ENCODE results near the gene CYB5A. TPM values are rescaled to one million over a fixed set of nuclear protein-coding genes. Genes with fewer than 3 reads are reported as not detected.

Gene CYB5A
- total RNA-seq, 3 donors from 2014 or later (not counting 1 experiment from before 2014, with no cell fraction given) = 10.4 to 14.6 (median 13.0) TPM

GRCh38 chr18:74229891-74230290 lies 61.9 kb downstream of the CYB5A start:
- H3K27me3 ChIP-seq (ENCODE audit: control insufficient read depth, insufficient read depth, low read length) = no peaks in the 10 kb centered on the region
- no peaks in the 10 kb centered on the region for H3K4me1 ChIP-seq (ENCODE audit: control insufficient read depth, insufficient read depth, low read length)
- H3K27ac Mint-ChIP-seq = no peak overlapping the region
- intact Hi-C loops (cut with micrococcal nuclease) = no loop called here
- DNase-seq (no peak), ATAC-seq (no peak)
- H3K9me3 ChIP-seq (ENCODE audit: control insufficient read depth, insufficient read depth, low read length) = no peaks in the 10 kb centered on the region
- peaks cover 0 to 2% of the 10 kb centered on the region in 2 donors for H3K27me3 Mint-ChIP-seq (ENCODE audit: low read depth in 2 of 2)
- H3K36me3 Mint-ChIP-seq = no peaks in the 10 kb centered on the region
- no peak overlapping the region for H3K27ac ChIP-seq (ENCODE audit: low read length)
- no peak overlapping the region for H3K4me3 Mint-ChIP-seq
- no peaks in the 10 kb centered on the region for H3K36me3 ChIP-seq (ENCODE audit: control insufficient read depth, insufficient read depth, low read length)
- TF ChIP-seq CTCF (IDR thresholded peaks at IDR 0.05) = no peak
- 90% methylated on average over 10 of the region's 10 CpGs for WGBS (ENCODE audit: insufficient coverage)
- H3K4me3 ChIP-seq (ENCODE audit: low read length) = no peak overlapping the region
- H3K9me3 Mint-ChIP-seq = no peaks in the 10 kb centered on the region
- no peaks in the 10 kb centered on the region for H3K4me1 Mint-ChIP-seq

- no peaks in the 10 kb centered on the region for H3K9me3 Mint-ChIP-seq
- WGBS (ENCODE audit: insufficient coverage) = 96% methylated on average over 3 of the region's 3 CpGs
- Histone ChIP-seq H3K27me3 (ENCODE audit: control insufficient read depth, insufficient read depth, low read length) (no peaks in the 10 kb centered on the region), H3K4me3 (ENCODE audit: low read length) (no peak overlapping the region), H3K36me3 (ENCODE audit: control insufficient read depth, insufficient read depth, low read length) (no peaks in the 10 kb centered on the region), H3K9me3 (ENCODE audit: control insufficient read depth, insufficient read depth, low read length) (no peaks in the 10 kb centered on the region), H3K27ac (ENCODE audit: low read length) (no peak overlapping the region), H3K4me1 (ENCODE audit: control insufficient read depth, insufficient read depth, low read length) (no peaks in the 10 kb centered on the region)
- H3K4me1 Mint-ChIP-seq = no peaks in the 10 kb centered on the region
- ATAC-seq (no peak), DNase-seq (no peak)
- H3K36me3 Mint-ChIP-seq = no peaks in the 10 kb centered on the region
- peaks cover 0 to 2% of the 10 kb centered on the region in 2 donors for H3K27me3 Mint-ChIP-seq (ENCODE audit: low read depth in 2 of 2)
- intact Hi-C loops (cut with micrococcal nuclease) = no loop called here
- no peak overlapping the region for H3K4me3 Mint-ChIP-seq
- TF ChIP-seq CTCF (IDR thresholded peaks at IDR 0.05) = no peak
- no peak overlapping the region for H3K27ac Mint-ChIP-seq
Measured at GRCh38 chr18:74229005-74229404, 62.8 kb downstream of the CYB5A start.

GRCh38 chr18:74228312-74228711 lies 63.5 kb downstream of the CYB5A start:
- no peak for TF ChIP-seq CTCF (IDR thresholded peaks at IDR 0.05)
- no peak for ATAC-seq
- WGBS (ENCODE audit: insufficient coverage) = 94% methylated on average over 5 of the region's 5 CpGs
- DNase-seq = no peak
- Mint-ChIP-seq H3K9me3 (no peaks in the 10 kb centered on the region), H3K27ac (no peak overlapping the region), H3K4me3 (no peak overlapping the region), H3K36me3 (no peaks in the 10 kb centered on the region), H3K4me1 (no peaks in the 10 kb centered on the region), H3K27me3 (ENCODE audit: low read depth in 2 of 2) (peaks cover 2 to 7% of the 10 kb centered on the region in 2 donors)
- Histone ChIP-seq H3K27me3 (ENCODE audit: control insufficient read depth, insufficient read depth, low read length) (no peaks in the 10 kb centered on the region), H3K4me1 (ENCODE audit: control insufficient read depth, insufficient read depth, low read length) (no peaks in the 10 kb centered on the region), H3K27ac (ENCODE audit: low read length) (no peak overlapping the region), H3K4me3 (ENCODE audit: low read length) (no peak overlapping the region), H3K9me3 (ENCODE audit: control insufficient read depth, insufficient read depth, low read length) (no peaks in the 10 kb centered on the region), H3K36me3 (ENCODE audit: control insufficient read depth, insufficient read depth, low read length) (no peaks in the 10 kb centered on the region)
- intact Hi-C loops (cut with micrococcal nuclease) = no loop called here

GRCh38 chr18:74226666-74227065 lies 65.1 kb downstream of the CYB5A start:
- WGBS (ENCODE audit: insufficient coverage) = 88% methylated on average over 10 of the region's 10 CpGs
- H3K36me3 ChIP-seq (ENCODE audit: control insufficient read depth, insufficient read depth, low read length) = no peaks in the 10 kb centered on the region
- Mint-ChIP-seq H3K4me1 (no peaks in the 10 kb centered on the region), H3K4me3 (no peak overlapping the region), H3K27me3 (ENCODE audit: low read depth in 2 of 2) (peaks cover 2 to 11% of the 10 kb centered on the region in 2 donors), H3K36me3 (no peaks in the 10 kb centered on the region), H3K27ac (no peak overlapping the region), H3K9me3 (no peaks in the 10 kb centered on the region)
- no peaks in the 10 kb centered on the region for H3K9me3 ChIP-seq (ENCODE audit: control insufficient read depth, insufficient read depth, low read length)
- no peak for DNase-seq
- no peak for TF ChIP-seq CTCF (IDR thresholded peaks at IDR 0.05)
- intact Hi-C loops (cut with micrococcal nuclease) = no loop called here
- H3K4me3 ChIP-seq (ENCODE audit: low read length) = no peak overlapping the region
- H3K27me3 ChIP-seq (ENCODE audit: control insufficient read depth, insufficient read depth, low read length) = no peaks in the 10 kb centered on the region
- no peaks in the 10 kb centered on the region for H3K4me1 ChIP-seq (ENCODE audit: control insufficient read depth, insufficient read depth, low read length)
- ATAC-seq = no peak
- no peak overlapping the region for H3K27ac ChIP-seq (ENCODE audit: low read length)
